SK-N-SH (cell line): Measurements from ENCODE around the gene EEIG1. TPM values are rescaled to one million over a fixed set of nuclear protein-coding genes. Genes with fewer than 3 reads are reported as not detected.

ENCODE experiments used
- CTCF ChIA-PET: fragments of 300-600, 350-600 bp; formaldehyde crosslinking; extraction: SDS; loops from one replicate; lab custom pipeline; 2021; lab: Yijun Ruan, JAX
- POLR2A ChIA-PET: fragments of 350-600 bp; sonication (Branson Sonifier 250); formaldehyde crosslinking; extraction: SDS; loops from one replicate; lab custom pipeline; 2020; ENCODE audit warnings: antibody characterized with exemption, inconsistent platforms; lab: Yijun Ruan, JAX
- DNase-seq: peaks from one replicate; pipeline ENCODE4 v3.0.0; 2012
- H2AFZ ChIP-seq: fragments of 200-600 bp; sonication (generic); 2 replicates; pipeline ENCODE4 v1.8.1; 2016; ENCODE audit warnings: antibody characterized with exemption, mild to moderate bottlenecking, low read depth
- H3F3A ChIP-seq: fragments of 200-600 bp; sonication (generic); replicated peaks from 2 replicates; pipeline ENCODE3; 2016; ENCODE audit warnings: antibody characterized with exemption, mild to moderate bottlenecking; ENCODE audit not compliant: insufficient read depth
- H3K27ac ChIP-seq, 2 experiments: fragments of 200-500 bp in 1 of 2; fragments of 200-600 bp in 1 of 2; sonication (Bioruptor generic) in 1 of 2; sonication (generic), shearing (Covaris generic) in 1 of 2; 2 replicates each; pipeline versions ENCODE4 v1.5.1 to v1.6.1; 2014 to 2016; ENCODE audit warnings: low read depth in 2 of 2, inconsistent platforms in 1 of 2, low read length in 1 of 2, mild to moderate bottlenecking in 1 of 2, mixed read lengths in 1 of 2
- H3K27me3 ChIP-seq: fragments of 200-600 bp; sonication (generic), shearing (Covaris generic); 2 replicates; pipeline ENCODE4 v1.6.1; 2016; ENCODE audit warnings: mixed run types; ENCODE audit not compliant: insufficient read depth
- H3K36me3 ChIP-seq, 2 experiments: fragments of 200-500 bp in 1 of 2; fragments of 200-600 bp in 1 of 2; sonication (Bioruptor generic) in 1 of 2; sonication (generic) in 1 of 2; replicated peaks in 1 of 2; 2 replicates each; pipeline versions ENCODE3 to v1.5.1; 2014 to 2016; ENCODE audit warnings: low read length in 1 of 2, mild to moderate bottlenecking in 1 of 2; ENCODE audit not compliant: insufficient read depth in 2 of 2, control insufficient read depth in 1 of 2
- H3K4me1 ChIP-seq, 2 experiments: fragments of 200-500 bp in 1 of 2; fragments of 200-600 bp in 1 of 2; sonication (Bioruptor generic) in 1 of 2; sonication (generic), shearing (Covaris generic) in 1 of 2; 2 replicates each; pipeline versions ENCODE4 v1.5.1 to v1.6.1; 2014 to 2016; ENCODE audit warnings: low read depth in 1 of 2, low read length in 1 of 2, mixed run types in 1 of 2; ENCODE audit not compliant: insufficient read depth in 2 of 2, control insufficient read depth in 1 of 2
- H3K4me2 ChIP-seq: fragments of 200-600 bp; sonication (generic), shearing (Covaris generic); 2 replicates; pipeline ENCODE4 v1.6.1; 2017; ENCODE audit warnings: mixed run types
- H3K4me3 ChIP-seq, 2 experiments: fragments of 200-500 bp in 1 of 2; fragments of 200-600 bp in 1 of 2; sonication (Bioruptor generic) in 1 of 2; sonication (generic), shearing (Covaris generic) in 1 of 2; 2 replicates each; pipeline versions ENCODE4 v1.5.1 to v1.8.1; 2014 to 2016; ENCODE audit warnings: low read depth in 2 of 2, inconsistent platforms in 1 of 2, low read length in 1 of 2, mild to moderate bottlenecking in 1 of 2, mixed read lengths in 1 of 2, moderate library complexity in 1 of 2
- H3K79me2 ChIP-seq: fragments of 200-600 bp; sonication (generic); 2 replicates; pipeline ENCODE4 v1.8.1; 2017; ENCODE audit warnings: mild to moderate bottlenecking; ENCODE audit not compliant: insufficient read depth
- H3K9ac ChIP-seq: fragments of 200-600 bp; sonication (generic); 2 replicates; pipeline ENCODE4 v1.6.1; 2017; ENCODE audit warnings: mixed run types
- H3K9me2 ChIP-seq: fragments of 200-600 bp; sonication (generic); 2 replicates; pipeline ENCODE4 v1.6.1; 2017; ENCODE audit warnings: mixed run types
- H3K9me3 ChIP-seq: fragments of 200-600 bp; sonication (generic); 2 replicates; pipeline ENCODE4 v1.6.1; 2017; ENCODE audit warnings: mixed run types, mild to moderate bottlenecking, moderate library complexity
- H4K20me1 ChIP-seq: fragments of 200-600 bp; sonication (generic); 2 replicates; pipeline ENCODE4 v1.6.1; 2017; ENCODE audit warnings: mild to moderate bottlenecking, mixed run types; ENCODE audit not compliant: insufficient read depth
- CTCF ChIP-seq: fragments of 200-600 bp; sonication (generic); IDR thresholded peaks from 2 replicates; pipeline ENCODE4 v1.6.1; 2017; ENCODE audit warnings: antibody characterized with exemption, mild to moderate bottlenecking, moderate library complexity
- EP300 ChIP-seq, 2 experiments: IDR thresholded peaks; 2 replicates each; pipeline versions ENCODE4 v1.4.0 to v1.6.1; 2012; ENCODE audit warnings: borderline replicate concordance in 1 of 2, low read depth in 1 of 2, low read length in 1 of 2
- RAD21 ChIP-seq: IDR thresholded peaks from 2 replicates; pipeline ENCODE4 v1.6.1; 2012; ENCODE audit warnings: mild to moderate bottlenecking, low read length
- SMC3 ChIP-seq: IDR thresholded peaks from 2 replicates; pipeline ENCODE4 v1.6.1; 2012; ENCODE audit warnings: low read depth, low read length, improper control_type of control experiment
- WGBS: methylation state at CpG from one replicate; pipeline ENCODE4 v1.1.6; 2017; ENCODE audit warnings: low lambda C conversion rate; 5-methylcytosine and 5-hydroxymethylcytosine counted together
- polyA plus RNA-seq, 3 experiments: library from polyadenylated mRNA; depleted of rRNA; stranded (reverse); fragments of >200 nt; gene quantifications; 2 replicates each; pipeline ENCODE4 v1.2.3, GENCODE V29; 2012

Gene EEIG1
- polyA plus RNA-seq, 1 of the 3 experiments (the other 2 are of a cell fraction): 26.2 TPM

- Histone ChIP-seq H4K20me1 (peaks cover 83% of the 10 kb centered on the region), H3K4me3 (no peak overlapping the region; a peak in 1 of 4 replicates), H2AFZ (no peak overlapping the region), H3K4me2 (peak overlapping the region; percentile 98), H3K27ac (peak overlapping the region; percentile 39 to 93; a peak in 2 of 4 replicates), H3K27me3 (no peaks in the 10 kb centered on the region), H3F3A (peaks cover 2% of the 10 kb centered on the region), H3K9me3 (no peaks in the 10 kb centered on the region), H3K9me2 (no peaks in the 10 kb centered on the region), H3K9ac (no peak overlapping the region), H3K36me3 (no peaks in the 10 kb centered on the region), H3K4me1 (peaks cover 80 to 94% of the 10 kb centered on the region in 2 experiments), H3K79me2 (peaks cover 98% of the 10 kb centered on the region)
- POLR2A ChIA-PET: interaction anchor here (0.6 to 1.3 kb wide), 2 partner anchors 9 to 32 kb away, joined by 3 to 4 read pairs; no protein-coding TSS in a partner anchor
- CTCF ChIA-PET: interaction anchor here (0.6 to 7.9 kb wide), 14 partner anchors 8 to 151 kb away, joined by 3 to 75 read pairs (median 4); no protein-coding TSS in a partner anchor
- DNase-seq: peak; percentile 76
- TF ChIP-seq EP300 (IDR thresholded peaks at IDR 0.05; ENCODE audit: borderline replicate concordance in 1 of 2, low read depth in 1 of 2, low read length in 1 of 2): peak in 1 of 2 experiments; percentile 17; a peak in 1 of 4 replicates
- no peak for TF ChIP-seq SMC3
- 54% methylated on average over 11 of the region's 12 CpGs for WGBS
Observed at GRCh38 chr9:127974001-127974768, 6.6 kb downstream of the EEIG1 start.

- Histone ChIP-seq H3K4me3 (no peak overlapping the region), H3K9me2 (no peaks in the 10 kb centered on the region), H3K9me3 (no peaks in the 10 kb centered on the region), H4K20me1 (peaks cover 75% of the 10 kb centered on the region), H3F3A (peaks cover 7% of the 10 kb centered on the region), H3K79me2 (peaks cover 98% of the 10 kb centered on the region), H3K4me1 (peaks cover 86 to 99% of the 10 kb centered on the region in 2 experiments), H3K27me3 (no peaks in the 10 kb centered on the region), H2AFZ (no peak overlapping the region), H3K27ac (peak overlapping the region; percentile 42 to 93; a peak in 3 of 4 replicates), H3K36me3 (no peaks in the 10 kb centered on the region), H3K4me2 (peak overlapping the region; percentile 98; the same call in 1 of the 2 replicates), H3K9ac (no peak overlapping the region; the same call in 1 of the 2 replicates)
- TF ChIP-seq RAD21 (peak; percentile 24), CTCF (no peak)
- 54% methylated on average over 4 of the region's 17 CpGs for WGBS
- CTCF ChIA-PET: interaction anchor here (0.7 to 7.9 kb wide), 14 partner anchors 8 to 152 kb away, joined by 3 to 75 read pairs (median 5); no protein-coding TSS in a partner anchor
- DNase-seq: peak; percentile 76
- POLR2A ChIA-PET: interaction anchor here (1.3 to 2.0 kb wide), 3 partner anchors 8 to 144 kb away, joined by 3 to 5 read pairs (median 3); no protein-coding TSS in a partner anchor
Observed at GRCh38 chr9:127973169-127974000, 7.4 kb downstream of the EEIG1 start.
